OCI-LY7 (cell line): Measurements from ENCODE around the gene TMEM114. TPM values are rescaled to one million over a fixed set of nuclear protein-coding genes. Genes with fewer than 3 reads are reported as not detected.

Experiments
- Bru-seq: library from RNA; stranded (reverse); fragments of 400-500 nt; gene quantifications from one replicate; lab custom pipeline; 2021; lab: Mats Ljungman, UMichigan
- BruChase-seq, 2 experiments: library from RNA; stranded (reverse); fragments of 400-500 nt; gene quantifications; one replicate each; lab custom pipeline; 2021; lab: Mats Ljungman, UMichigan
- BruUV-seq: library from RNA; stranded (reverse); fragments of 400-500 nt; replicated peaks from 2 replicates; lab custom pipeline; 2021; lab: Mats Ljungman, UMichigan
- CTCF ChIA-PET: fragments of 300-600 bp; sonication (Branson Sonifier 250); formaldehyde crosslinking; loops from one replicate; lab custom pipeline; 2022; ENCODE audit warnings: antibody characterized with exemption; ENCODE audit not compliant: unreplicated experiment; lab: Charles Lee
- POLR2A ChIA-PET: fragments of 300-600 bp; sonication (Branson Sonifier 250); formaldehyde crosslinking; loops from one replicate; lab custom pipeline; 2022; ENCODE audit warnings: antibody characterized with exemption; lab: Charles Lee
- DNase-seq: peaks from one replicate; pipeline ENCODE4 v3.0.0-alpha.2; 2015; ENCODE audit warnings: low spot score
- H2AFZ ChIP-seq: fragments of 200-600 bp; sonication (generic), shearing (Covaris generic); 2 replicates; pipeline ENCODE4 v1.6.1; 2014; ENCODE audit warnings: mild to moderate bottlenecking, antibody characterized with exemption, low read length, moderate library complexity
- H3K27ac ChIP-seq: fragments of 200-600 bp; sonication (generic); 2 replicates; pipeline ENCODE4 v1.5.1; 2014; ENCODE audit warnings: mixed run types, low read depth, mild to moderate bottlenecking, moderate library complexity, low read length, inconsistent platforms; ENCODE audit not compliant: poor library complexity, severe bottlenecking
- H3K36me3 ChIP-seq: fragments of 200-600 bp; sonication (generic); 2 replicates; pipeline ENCODE4 v1.6.1; 2014; ENCODE audit warnings: mild to moderate bottlenecking, antibody characterized with exemption, low read length, moderate library complexity, mixed read lengths; ENCODE audit not compliant: insufficient read depth
- H3K4me1 ChIP-seq: fragments of 200-600 bp; sonication (generic); 2 replicates; pipeline ENCODE4 v1.5.1; 2014; ENCODE audit warnings: mild to moderate bottlenecking, low read length; ENCODE audit not compliant: insufficient read depth, poor library complexity, severe bottlenecking
- H3K4me2 ChIP-seq: fragments of 200-600 bp; sonication (generic); 2 replicates; pipeline ENCODE4 v1.6.1; 2014; ENCODE audit warnings: mild to moderate bottlenecking, low read length
- H3K4me3 ChIP-seq: fragments of 200-600 bp; sonication (generic); 2 replicates; pipeline ENCODE4 v1.5.1; 2014; ENCODE audit warnings: mild to moderate bottlenecking, low read depth, low read length; ENCODE audit not compliant: poor library complexity, severe bottlenecking
- H3K79me2 ChIP-seq: fragments of 200-600 bp; sonication (generic); 2 replicates; pipeline ENCODE4 v1.6.1; 2016; ENCODE audit warnings: low read depth, mild to moderate bottlenecking, low read length, moderate library complexity, mixed read lengths; ENCODE audit not compliant: insufficient read depth
- H3K9me2 ChIP-seq: fragments of 200-600 bp; sonication (generic); 2 replicates; pipeline ENCODE4 v1.6.1; 2016; ENCODE audit warnings: mild to moderate bottlenecking, low read length, mixed read lengths; ENCODE audit not compliant: insufficient read depth
- H3K9me3 ChIP-seq: fragments of 200-600 bp; sonication (generic); 2 replicates; pipeline ENCODE4 v1.6.1; 2014; ENCODE audit warnings: mild to moderate bottlenecking, mixed run types, low read length, mixed read lengths
- H4K20me1 ChIP-seq: fragments of 200-600 bp; sonication (generic); 2 replicates; pipeline ENCODE4 v1.6.1; 2014; ENCODE audit warnings: mild to moderate bottlenecking, antibody characterized with exemption, low read length, moderate library complexity, mixed read lengths; ENCODE audit not compliant: insufficient read depth
- CTCF ChIP-seq: fragments of 200-600 bp; sonication (generic); conservative IDR thresholded peaks from 2 replicates; pipeline ENCODE4 v1.5.1; 2014; ENCODE audit warnings: mild to moderate bottlenecking, antibody characterized with exemption, low read length, moderate library complexity, mixed read lengths
- EZH2phosphoT487 ChIP-seq: fragments of 200-600 bp; sonication (generic); IDR thresholded peaks from 2 replicates; pipeline ENCODE4 v1.6.1; 2018; ENCODE audit warnings: low read depth, borderline replicate concordance, mild to moderate bottlenecking, mixed run types, antibody characterized with exemption, low read length, moderate library complexity, mixed read lengths
- intact Hi-C: fragments of 100-400 bp; cut with micrococcal nuclease; formaldehyde crosslinking; loops from one replicate; pipeline ENCODE4 v1.10.0; 2022; ENCODE audit not compliant: unreplicated experiment
- long read RNA-seq: library from polyadenylated mRNA; stranded (forward); transcript quantifications from one replicate; pipeline ENCODE4 v2.0.0, GENCODE V29; 2022
- total RNA-seq, 2 experiments: library from RNA; depleted of rRNA in 1 of 2; stranded (reverse); fragments of >200 nt in 1 of 2; shearing (Covaris generic) in 1 of 2; gene quantifications; 2 replicates each; pipeline ENCODE4 v1.2.3, GENCODE V29; 2014 to 2022

TMEM114 gene
- total RNA-seq (2014; rRNA removed; shearing (Covaris generic)) (not detected in 2 replicates), total RNA-seq (2022) (not detected in 2 replicates), Bru-seq, nascent RNA (not detected), BruChase-seq, experiment 1, labeled RNA remaining after a 6-hour chase (not detected), BruChase-seq, experiment 2, labeled RNA remaining after a 2-hour chase (not detected)
- long read RNA-seq: 0 reads

- H4K20me1 ChIP-seq: no peaks in the 10 kb centered on the region
- intact Hi-C loops: no loop called here
- no TSS peak for BruUV-seq
- no peak for TF ChIP-seq CTCF
- TF ChIP-seq EZH2phosphoT487: no peak
- no peaks in the 10 kb centered on the region for H3K9me3 ChIP-seq
- H3K4me3 ChIP-seq: no peak within 1 kb of the TSS
- no peak for DNase-seq
- H3K9me2 ChIP-seq: no peaks in the 10 kb centered on the region
- no peak within 1 kb of the TSS for H3K27ac ChIP-seq
- POLR2A ChIA-PET: no interaction called here
- H3K4me1 ChIP-seq: no peaks in the 10 kb centered on the region
- CTCF ChIA-PET: no interaction called here
- no peaks in the 10 kb centered on the region for H3K36me3 ChIP-seq
- no peak within 1 kb of the TSS for H3K4me2 ChIP-seq
- no peaks in the 10 kb centered on the region for H3K79me2 ChIP-seq
- no peak within 1 kb of the TSS for H2AFZ ChIP-seq
Observed at GRCh38 chr16:8589900-8590688, at the start of gene TMEM114. TSS of gene TMEM114 (minus strand) at chr16:8590511. CDS start at chr16:8589838, 673 bp downstream.

GRCh38 chr16:8639694-8640093, 49.4 kb upstream of the TMEM114 start:
- no peak overlapping the region for H2AFZ ChIP-seq
- H3K4me3 ChIP-seq: no peak overlapping the region
- CTCF ChIA-PET: no interaction called here
- TF ChIP-seq CTCF (no peak), EZH2phosphoT487 (no peak)
- POLR2A ChIA-PET: no interaction called here
- no peak overlapping the region for H3K4me2 ChIP-seq
- no peak for DNase-seq
- no peaks in the 10 kb centered on the region for H4K20me1 ChIP-seq
- no TSS peak for BruUV-seq
- no peaks in the 10 kb centered on the region for H3K79me2 ChIP-seq
- H3K9me3 ChIP-seq: no peaks in the 10 kb centered on the region
- H3K36me3 ChIP-seq: peaks cover 80% of the 10 kb centered on the region
- no peaks in the 10 kb centered on the region for H3K4me1 ChIP-seq
- intact Hi-C loops: loop anchor here (5.0 kb wide), 1 partner anchor 67 kb away; no protein-coding TSS in a partner anchor
- H3K27ac ChIP-seq: no peak overlapping the region
- no peaks in the 10 kb centered on the region for H3K9me2 ChIP-seq
